Uterus (tissue), 4 donors: ENCODE results near the gene ADAP1. TPM values are rescaled to one million over a fixed set of nuclear protein-coding genes. Genes with fewer than 3 reads are reported as not detected.

ENCODE experiments used
- DNase-seq, 2 donors: peaks; one replicate each; pipeline ENCODE4 v3.0.0-alpha.2; 2019 to 2020
- H3K27ac ChIP-seq, 2 donors: fragments of 200-600 bp; sonication (generic); 1 replicate in 1 of 2; 2 replicates in 1 of 2; pipeline ENCODE4 v1.5.1; 2016 to 2018
- H3K27me3 ChIP-seq, 2 donors: fragments of 200-600 bp; sonication (generic); one replicate each; pipeline ENCODE4 v1.5.1; 2018 to 2019; ENCODE audit warnings: control low read depth in 1 of 2
- H3K36me3 ChIP-seq, 2 donors: fragments of 200-600 bp; sonication (generic); one replicate each; pipeline ENCODE4 v1.5.1; 2019; ENCODE audit warnings: control low read depth in 1 of 2
- H3K4me1 ChIP-seq, 2 donors: fragments of 200-600 bp; sonication (generic); one replicate each; pipeline ENCODE4 v1.5.1; 2018 to 2019; ENCODE audit warnings: control low read depth in 1 of 2
- H3K4me3 ChIP-seq, 2 donors: fragments of 200-600 bp; sonication (generic); 1 replicate in 1 of 2; 2 replicates in 1 of 2; pipeline ENCODE4 v1.5.1; 2018 to 2019; ENCODE audit warnings: mild to moderate bottlenecking in 1 of 2
- H3K9me3 ChIP-seq, 2 donors: fragments of 200-600 bp; sonication (generic); one replicate each; pipeline ENCODE4 v1.5.1; 2019; ENCODE audit warnings: control low read depth in 1 of 2
- POLR2A ChIP-seq, 2 donors: fragments of 450-650 bp; IDR thresholded peaks; one replicate each; pipeline ENCODE4 v1.6.1; 2016; ENCODE audit warnings: antibody characterized with exemption in 2 of 2, mild to moderate bottlenecking in 1 of 2, moderate library complexity in 1 of 2
- intact Hi-C: fragments of 100-400 bp; cut with DNase I; formaldehyde crosslinking; loops from one replicate; pipeline ENCODE4 v1.15.1; 2023; ENCODE audit warnings: low total_unique reads
- total RNA-seq, 4 donors: library from RNA; depleted of rRNA in 3 of 4; stranded (reverse); fragments of >200 nt in 3 of 4; gene quantifications; one replicate each; pipeline versions ENCODE4 v1.1.0 to v1.2.4, GENCODE V29; 2014 to 2023
- TF ChIP-seq, protein P1 (sequence below), 4 experiments: fragments of 200-600 bp in 2 of 4; fragments of 450-650 bp in 2 of 4; sonication (generic) in 2 of 4; IDR thresholded peaks; one replicate each; pipeline ENCODE4 v1.5.1; 2016 to 2019; ENCODE audit warnings: antibody characterized with exemption in 4 of 4, mild to moderate bottlenecking in 2 of 4, moderate library complexity in 1 of 4
- donor health status: DM: yes; HTN: yes; CAD: no.

Gene ADAP1
- total RNA-seq, 4 donors from 2014 or later: 3.2 to 17.4 (median 10.9) TPM

DNA sequence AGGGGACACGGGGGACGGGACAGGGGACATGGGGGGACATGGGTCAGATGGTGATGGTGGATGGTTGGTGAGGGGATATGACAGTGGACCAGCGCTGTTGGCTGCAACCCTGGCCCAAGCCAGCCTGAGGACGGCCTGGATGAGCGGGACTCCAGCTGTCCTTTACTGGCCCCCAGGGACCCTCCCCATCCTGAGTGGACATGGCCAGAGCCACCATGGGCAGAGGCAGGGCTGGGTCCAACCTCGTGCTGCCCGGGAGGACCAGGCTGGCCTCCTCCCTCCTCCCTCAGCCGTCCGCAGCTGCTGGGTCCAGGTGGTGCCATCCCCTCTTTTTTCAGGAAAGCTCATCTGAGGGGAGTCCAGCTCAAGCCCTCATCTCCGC lies 47.7 kb downstream of the ADAP1 start:
- intact Hi-C loops: no loop called here
- TF ChIP-seq, protein P1, sequence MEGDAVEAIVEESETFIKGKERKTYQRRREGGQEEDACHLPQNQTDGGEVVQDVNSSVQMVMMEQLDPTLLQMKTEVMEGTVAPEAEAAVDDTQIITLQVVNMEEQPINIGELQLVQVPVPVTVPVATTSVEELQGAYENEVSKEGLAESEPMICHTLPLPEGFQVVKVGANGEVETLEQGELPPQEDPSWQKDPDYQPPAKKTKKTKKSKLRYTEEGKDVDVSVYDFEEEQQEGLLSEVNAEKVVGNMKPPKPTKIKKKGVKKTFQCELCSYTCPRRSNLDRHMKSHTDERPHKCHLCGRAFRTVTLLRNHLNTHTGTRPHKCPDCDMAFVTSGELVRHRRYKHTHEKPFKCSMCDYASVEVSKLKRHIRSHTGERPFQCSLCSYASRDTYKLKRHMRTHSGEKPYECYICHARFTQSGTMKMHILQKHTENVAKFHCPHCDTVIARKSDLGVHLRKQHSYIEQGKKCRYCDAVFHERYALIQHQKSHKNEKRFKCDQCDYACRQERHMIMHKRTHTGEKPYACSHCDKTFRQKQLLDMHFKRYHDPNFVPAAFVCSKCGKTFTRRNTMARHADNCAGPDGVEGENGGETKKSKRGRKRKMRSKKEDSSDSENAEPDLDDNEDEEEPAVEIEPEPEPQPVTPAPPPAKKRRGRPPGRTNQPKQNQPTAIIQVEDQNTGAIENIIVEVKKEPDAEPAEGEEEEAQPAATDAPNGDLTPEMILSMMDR (IDR thresholded peaks at IDR 0.05): no peak
- TF ChIP-seq POLR2A (IDR thresholded peaks at IDR 0.05): no peak
- no peak overlapping the region for H3K4me3 ChIP-seq
- no peaks in the 10 kb centered on the region for H3K27me3 ChIP-seq
- peaks cover 0 to 8% of the 10 kb centered on the region in 2 donors for H3K4me1 ChIP-seq
- DNase-seq: no peak
- H3K36me3 ChIP-seq: no peaks in the 10 kb centered on the region
- no peak overlapping the region for H3K27ac ChIP-seq
- H3K9me3 ChIP-seq: no peaks in the 10 kb centered on the region

DNA sequence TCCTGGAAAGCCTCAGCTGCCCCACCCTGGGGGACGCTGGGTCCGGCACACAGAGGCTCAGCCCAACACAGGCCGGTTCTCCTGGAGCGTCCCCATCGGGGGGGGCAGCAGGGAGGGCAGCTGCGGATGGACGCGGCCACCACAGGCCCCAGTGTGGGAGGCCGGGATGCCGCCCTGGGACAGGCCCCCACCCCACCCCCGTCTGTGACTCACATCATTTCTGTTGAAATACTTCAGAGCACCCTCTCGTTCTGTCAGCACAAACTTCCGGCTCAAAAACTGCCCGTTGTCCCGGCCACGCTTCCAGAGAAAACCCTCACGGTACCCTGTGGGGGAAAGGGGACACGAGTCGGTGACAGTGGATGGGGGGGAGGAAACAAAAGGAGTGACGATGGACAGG lies 49.6 kb downstream of the ADAP1 start:
- TF ChIP-seq, protein P1 (IDR thresholded peaks at IDR 0.05): no peak
- TF ChIP-seq POLR2A (IDR thresholded peaks at IDR 0.05): no peak
- intact Hi-C loops: no loop called here
- Histone ChIP-seq H3K36me3 (no peaks in the 10 kb centered on the region), H3K4me3 (no peak overlapping the region), H3K27ac (no peak overlapping the region), H3K27me3 (no peaks in the 10 kb centered on the region), H3K4me1 (peaks cover 0 to 13% of the 10 kb centered on the region in 2 donors), H3K9me3 (no peaks in the 10 kb centered on the region)
- DNase-seq: no peak

DNA sequence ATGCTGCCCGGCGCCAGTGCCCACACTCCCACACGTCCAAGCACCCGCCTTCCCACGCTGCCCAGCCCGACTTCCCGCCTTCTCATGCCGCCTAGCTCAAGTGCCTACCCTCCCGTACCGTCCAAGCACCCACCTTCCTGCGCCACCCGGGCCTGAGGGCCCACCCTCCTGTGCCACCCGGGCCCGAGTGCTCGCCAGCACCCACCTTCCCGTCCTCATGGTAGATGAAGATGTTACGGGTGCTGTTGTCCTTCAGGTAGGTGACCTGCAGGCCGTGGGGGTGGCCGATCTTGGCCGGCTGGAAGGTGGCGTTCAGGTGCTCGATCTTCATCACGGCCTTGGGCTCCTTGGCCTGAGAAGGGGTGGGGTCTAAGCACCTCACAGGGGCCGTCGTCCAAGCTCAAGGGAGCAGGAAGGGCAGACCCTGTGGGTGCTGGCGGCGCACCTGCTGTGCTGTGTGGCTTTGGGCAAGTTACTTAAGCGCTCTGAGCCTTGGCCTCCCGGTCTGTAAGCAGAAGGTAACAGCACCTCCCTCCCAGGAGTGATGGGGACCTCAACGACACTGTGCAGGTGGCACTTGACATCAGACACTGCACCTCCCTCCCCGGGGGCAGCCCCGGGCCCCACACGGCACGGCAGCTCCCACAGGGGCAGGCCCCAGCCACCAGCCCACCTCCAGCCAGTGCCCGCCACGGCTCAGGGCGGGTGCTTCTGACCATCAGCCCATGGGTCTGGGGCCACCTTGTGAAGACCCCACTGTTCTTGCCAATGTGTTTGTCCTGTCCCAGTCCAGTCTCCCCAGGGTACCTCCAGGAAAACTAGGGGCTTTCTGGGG lies 50.3 kb downstream of the ADAP1 start:
- H3K4me1 ChIP-seq: peaks cover 0 to 13% of the 10 kb centered on the region in 2 donors
- intact Hi-C loops: no loop called here
- no peaks in the 10 kb centered on the region for H3K36me3 ChIP-seq
- TF ChIP-seq POLR2A (IDR thresholded peaks at IDR 0.05): no peak
- TF ChIP-seq, protein P1 (IDR thresholded peaks at IDR 0.05): no peak
- H3K27ac ChIP-seq: no peak overlapping the region
- H3K4me3 ChIP-seq: no peak overlapping the region
- DNase-seq: no peak
- no peaks in the 10 kb centered on the region for H3K9me3 ChIP-seq
- no peaks in the 10 kb centered on the region for H3K27me3 ChIP-seq

DNA sequence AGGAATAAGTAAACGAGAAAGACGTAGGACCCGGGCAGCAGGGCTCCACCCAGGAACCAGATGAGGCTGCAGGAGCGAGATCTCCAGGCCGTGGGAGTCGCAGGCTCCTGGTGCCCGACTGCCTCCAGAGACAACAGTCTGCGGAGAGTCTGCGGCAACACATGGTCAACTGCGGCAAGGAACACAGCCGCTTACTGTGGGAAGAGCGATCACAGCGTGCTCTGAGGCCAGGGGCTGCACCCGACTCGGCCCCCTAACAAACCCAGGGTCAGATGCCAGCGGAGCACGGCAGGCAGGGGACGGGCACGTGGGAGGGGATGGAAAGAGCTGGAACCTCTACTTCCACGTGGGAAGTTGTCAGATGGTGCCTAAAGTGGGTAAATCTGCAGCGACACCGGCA lies 51.5 kb downstream of the ADAP1 start:
- TF ChIP-seq, protein P1 (IDR thresholded peaks at IDR 0.05): no peak
- no peak for TF ChIP-seq POLR2A (IDR thresholded peaks at IDR 0.05)
- no peaks in the 10 kb centered on the region for H3K27me3 ChIP-seq
- intact Hi-C loops: no loop called here
- H3K4me1 ChIP-seq: peaks cover 0 to 13% of the 10 kb centered on the region in 2 donors
- no peaks in the 10 kb centered on the region for H3K9me3 ChIP-seq
- DNase-seq: no peak
- H3K27ac ChIP-seq: no peak overlapping the region
- no peak overlapping the region for H3K4me3 ChIP-seq
- no peaks in the 10 kb centered on the region for H3K36me3 ChIP-seq

DNA sequence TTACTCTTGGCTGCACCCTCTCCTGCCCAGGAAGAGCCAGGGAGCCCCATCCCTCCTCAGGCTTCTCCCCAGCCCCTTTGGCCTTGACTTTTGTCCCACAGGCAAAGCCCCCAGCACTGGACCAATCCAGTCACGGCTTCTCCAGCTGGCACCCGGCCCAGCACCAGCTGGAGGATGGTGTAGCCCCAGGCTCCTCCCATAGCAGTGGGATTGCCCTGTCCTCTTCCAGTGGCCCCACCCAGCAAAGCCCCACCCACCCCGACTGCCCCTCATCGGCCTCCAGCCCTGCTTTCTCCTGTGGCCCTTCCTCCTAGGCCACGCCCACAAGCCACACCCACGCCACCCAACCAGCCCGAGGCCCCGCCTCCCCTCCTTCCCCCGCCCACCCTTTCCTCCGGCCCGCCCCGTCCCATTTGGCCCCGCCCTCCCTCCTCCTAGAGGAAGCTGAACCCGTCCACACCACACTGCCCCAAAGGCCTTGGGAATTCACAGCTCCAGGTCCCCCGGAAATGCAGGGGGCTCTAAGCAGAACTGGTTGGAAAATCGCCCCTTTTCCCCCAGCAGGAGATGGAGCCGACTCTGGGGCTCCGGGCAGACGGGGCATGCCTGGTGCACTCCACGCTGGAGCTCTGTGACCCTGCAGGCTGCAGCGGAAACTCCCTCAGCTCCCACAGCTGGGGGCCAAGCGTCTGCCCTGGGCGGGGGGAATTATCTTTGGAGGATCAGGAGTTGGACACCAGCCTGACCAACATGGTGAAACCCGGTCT lies 52.9 kb downstream of the ADAP1 start:
- Histone ChIP-seq H3K4me3 (no peak overlapping the region), H3K36me3 (no peaks in the 10 kb centered on the region), H3K27me3 (no peaks in the 10 kb centered on the region), H3K9me3 (no peaks in the 10 kb centered on the region), H3K27ac (no peak overlapping the region), H3K4me1 (peaks cover 0 to 13% of the 10 kb centered on the region in 2 donors)
- TF ChIP-seq, protein P1 (IDR thresholded peaks at IDR 0.05): no peak
- TF ChIP-seq POLR2A (IDR thresholded peaks at IDR 0.05): no peak
- intact Hi-C loops: no loop called here
- peak; percentile 43 to 56 for DNase-seq
